Testis (tissue), 3 donors: ENCODE results near the gene EXPH5. TPM values are rescaled to one million over a fixed set of nuclear protein-coding genes. Genes with fewer than 3 reads are reported as not detected.

ENCODE experiments used
- DNase-seq: peaks from one replicate; pipeline ENCODE4 v3.0.0-alpha.2; 2019
- H3K27ac ChIP-seq, 2 donors: fragments of 200-600 bp; sonication (generic); one replicate each; pipeline ENCODE4 v1.5.1; 2019
- H3K27me3 ChIP-seq: fragments of 200-600 bp; sonication (generic); one replicate; pipeline ENCODE4 v1.5.1; 2019
- H3K36me3 ChIP-seq: fragments of 200-600 bp; sonication (generic); one replicate; pipeline ENCODE4 v1.5.1; 2017; ENCODE audit warnings: low read depth; ENCODE audit errors: missing control alignments
- H3K4me1 ChIP-seq: fragments of 200-600 bp; sonication (generic); one replicate; pipeline ENCODE4 v1.5.1; 2019
- H3K4me3 ChIP-seq, 2 donors: fragments of 200-600 bp; sonication (generic); one replicate each; pipeline ENCODE4 v1.5.1; 2017 to 2019
- H3K9me3 ChIP-seq: fragments of 200-600 bp; sonication (generic); one replicate; pipeline ENCODE4 v1.5.1; 2017
- POLR2A ChIP-seq: fragments of 450-650 bp; IDR thresholded peaks from one replicate; pipeline ENCODE4 v1.6.1; 2017; ENCODE audit warnings: antibody characterized with exemption, mild to moderate bottlenecking, moderate library complexity
- WGBS, 2 donors: methylation state at CpG; one replicate each; pipeline ENCODE4 v1.1.5; 2018; 5-methylcytosine and 5-hydroxymethylcytosine counted together
- intact Hi-C: fragments of 100-400 bp; cut with DNase I; formaldehyde crosslinking; loops from one replicate; pipeline ENCODE4 v1.15.1; 2023; ENCODE audit warnings: low total_unique reads
- polyA plus RNA-seq: library from polyadenylated mRNA; stranded (reverse); fragments of 350-450 nt; fragmentation: Illumina TruSeq; extraction: RNeasy Lipid Tissue Mini Kit (QIAGEN cat#74804); gene quantifications from one replicate; pipeline ENCODE4 v1.2.3, GENCODE V29; 2014; ENCODE audit warnings: low read depth, low replicate concordance; ENCODE audit not compliant: insufficient read depth
- total RNA-seq, 2 donors: library from RNA; depleted of rRNA; stranded (reverse); fragments of >200 nt; gene quantifications; one replicate each; pipeline ENCODE4 v1.2.3, GENCODE V29; 2016
- TF ChIP-seq, protein P1 (sequence below), 3 experiments: fragments of 450-650 bp in 2 of 3; fragments of 200-600 bp in 1 of 3; sonication (generic) in 1 of 3; IDR thresholded peaks; one replicate each; pipeline ENCODE4 v1.5.1; 2016 to 2019; ENCODE audit warnings: antibody characterized with exemption in 3 of 3, mild to moderate bottlenecking in 2 of 3, moderate library complexity in 1 of 3

The EXPH5 gene
- total and polyA plus RNA-seq, 3 donors from 2014 or later = 0.62 to 1.3 (median 0.71) TPM

DNA sequence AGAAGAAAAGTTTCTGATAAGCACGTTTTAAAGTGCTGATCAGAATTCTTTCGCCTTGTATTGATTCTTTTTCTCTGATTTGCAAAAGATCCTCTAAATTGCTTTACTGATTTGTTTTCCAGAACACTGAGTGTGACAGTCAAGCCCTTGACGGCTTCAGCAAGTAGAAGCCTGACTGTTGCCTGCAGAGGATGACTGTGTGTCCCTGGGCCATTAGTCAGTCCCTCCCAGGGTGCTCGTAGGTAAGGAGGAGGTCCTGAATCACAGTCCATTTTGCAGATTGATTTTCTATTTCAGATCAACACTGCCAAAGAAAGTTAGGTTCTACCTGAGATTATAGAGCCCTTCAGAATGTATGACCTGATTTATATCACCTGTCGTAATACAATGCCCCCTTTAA lies 56.8 kb downstream of the EXPH5 start:
- H3K27me3 ChIP-seq = no peaks in the 10 kb centered on the region
- TF ChIP-seq, protein P1, sequence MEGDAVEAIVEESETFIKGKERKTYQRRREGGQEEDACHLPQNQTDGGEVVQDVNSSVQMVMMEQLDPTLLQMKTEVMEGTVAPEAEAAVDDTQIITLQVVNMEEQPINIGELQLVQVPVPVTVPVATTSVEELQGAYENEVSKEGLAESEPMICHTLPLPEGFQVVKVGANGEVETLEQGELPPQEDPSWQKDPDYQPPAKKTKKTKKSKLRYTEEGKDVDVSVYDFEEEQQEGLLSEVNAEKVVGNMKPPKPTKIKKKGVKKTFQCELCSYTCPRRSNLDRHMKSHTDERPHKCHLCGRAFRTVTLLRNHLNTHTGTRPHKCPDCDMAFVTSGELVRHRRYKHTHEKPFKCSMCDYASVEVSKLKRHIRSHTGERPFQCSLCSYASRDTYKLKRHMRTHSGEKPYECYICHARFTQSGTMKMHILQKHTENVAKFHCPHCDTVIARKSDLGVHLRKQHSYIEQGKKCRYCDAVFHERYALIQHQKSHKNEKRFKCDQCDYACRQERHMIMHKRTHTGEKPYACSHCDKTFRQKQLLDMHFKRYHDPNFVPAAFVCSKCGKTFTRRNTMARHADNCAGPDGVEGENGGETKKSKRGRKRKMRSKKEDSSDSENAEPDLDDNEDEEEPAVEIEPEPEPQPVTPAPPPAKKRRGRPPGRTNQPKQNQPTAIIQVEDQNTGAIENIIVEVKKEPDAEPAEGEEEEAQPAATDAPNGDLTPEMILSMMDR (IDR thresholded peaks at IDR 0.05) = no peak
- TF ChIP-seq POLR2A = no peak
- H3K36me3 ChIP-seq = no peaks in the 10 kb centered on the region
- 92 to 97% methylated on average over 5 of the region's 5 CpGs for WGBS, 2 donors
- intact Hi-C loops = no loop called here
- H3K9me3 ChIP-seq = no peaks in the 10 kb centered on the region
- DNase-seq = no peak
- no peak overlapping the region for H3K27ac ChIP-seq
- no peaks in the 10 kb centered on the region for H3K4me1 ChIP-seq
- no peak overlapping the region for H3K4me3 ChIP-seq

DNA sequence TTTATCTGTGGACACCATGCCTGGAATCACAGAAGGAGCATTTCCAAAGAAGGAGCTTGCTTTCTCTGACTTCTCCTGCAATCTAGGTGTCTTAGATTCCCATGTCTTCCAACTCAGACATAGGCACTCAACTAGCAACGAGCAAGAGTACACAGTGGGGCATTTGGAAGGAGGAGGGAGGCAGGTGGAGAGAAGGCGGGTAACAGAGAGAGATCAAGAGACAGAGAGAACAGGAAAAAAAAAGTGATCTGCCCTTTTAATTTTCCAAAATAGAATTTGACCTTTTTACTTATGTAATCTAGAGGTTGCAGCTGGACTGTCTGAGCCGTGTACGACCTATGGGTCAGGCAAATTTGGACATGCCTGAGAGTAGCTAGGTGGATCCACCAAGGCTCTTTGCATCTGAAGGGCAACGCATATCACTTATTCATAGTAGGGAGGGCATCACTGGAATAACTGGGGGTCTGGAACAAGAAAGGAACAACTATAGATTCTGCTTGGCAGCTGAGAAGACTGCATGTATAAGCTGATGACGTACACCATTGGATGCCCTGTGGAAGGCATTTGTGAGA lies 58.1 kb downstream of the EXPH5 start:
- no peaks in the 10 kb centered on the region for H3K4me1 ChIP-seq
- WGBS, 2 donors = 80 to 83% methylated on average over 6 of the region's 6 CpGs
- no peaks in the 10 kb centered on the region for H3K36me3 ChIP-seq
- H3K4me3 ChIP-seq = no peak overlapping the region
- no peaks in the 10 kb centered on the region for H3K27me3 ChIP-seq
- no peak for DNase-seq
- intact Hi-C loops = no loop called here
- H3K9me3 ChIP-seq = no peaks in the 10 kb centered on the region
- no peak for TF ChIP-seq POLR2A
- TF ChIP-seq, protein P1 (IDR thresholded peaks at IDR 0.05) = no peak
- H3K27ac ChIP-seq = no peak overlapping the region

DNA sequence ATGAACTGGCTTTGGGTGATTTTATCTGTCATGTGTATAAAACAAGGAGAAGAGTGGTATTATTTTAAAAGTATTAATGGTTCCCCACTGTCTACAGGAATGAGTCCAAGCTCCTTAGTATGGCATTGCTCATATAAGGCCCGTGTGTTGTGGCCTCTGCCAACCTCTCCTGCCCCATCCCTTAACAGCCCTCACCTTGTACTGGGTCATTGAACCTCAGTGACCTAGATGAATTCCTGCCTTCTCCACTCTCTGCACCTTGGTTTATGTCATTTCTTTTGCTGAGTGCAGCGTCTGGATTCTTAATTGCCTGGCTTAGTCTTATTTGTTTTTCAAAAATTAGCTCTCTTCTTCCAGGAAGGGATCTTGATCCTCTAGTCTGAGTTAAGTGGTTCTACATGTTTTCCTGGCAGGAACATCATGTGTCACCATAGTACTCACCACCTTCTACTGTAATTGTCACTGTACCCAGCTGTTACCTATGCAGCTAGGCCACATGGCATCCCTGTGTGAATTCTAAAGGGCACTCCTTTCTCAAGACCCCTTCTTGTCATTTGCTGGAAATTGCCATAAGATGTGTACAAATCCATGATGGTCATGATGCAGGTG lies 59.2 kb downstream of the EXPH5 start:
- Histone ChIP-seq H3K4me3 (no peak overlapping the region), H3K27ac (no peak overlapping the region), H3K9me3 (no peaks in the 10 kb centered on the region), H3K36me3 (no peaks in the 10 kb centered on the region), H3K27me3 (no peaks in the 10 kb centered on the region), H3K4me1 (no peaks in the 10 kb centered on the region)
- WGBS, 2 donors = 82 to 94% methylated on average over 2 of the region's 2 CpGs
- TF ChIP-seq, protein P1 (IDR thresholded peaks at IDR 0.05) = no peak
- no peak for TF ChIP-seq POLR2A
- no peak for DNase-seq
- intact Hi-C loops = no loop called here

DNA sequence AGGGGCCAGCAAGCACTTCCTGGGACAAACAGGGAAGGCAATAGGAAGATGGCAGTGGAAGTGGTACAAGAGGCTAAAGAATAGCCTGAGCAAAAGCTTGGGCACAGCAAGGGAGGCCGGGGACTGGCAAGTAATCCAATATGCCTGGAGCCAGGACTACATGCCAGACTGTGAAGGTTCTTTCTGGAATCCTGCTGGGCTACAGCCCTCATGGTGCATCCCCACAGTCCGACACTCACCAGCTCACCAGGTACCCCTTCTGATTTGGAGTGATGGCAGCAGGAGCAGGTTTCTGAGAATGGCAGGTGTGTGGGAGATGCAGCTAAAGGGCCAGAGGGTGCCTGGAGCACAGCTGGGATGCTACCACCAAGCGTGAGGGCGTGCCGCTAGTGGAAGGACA lies 63.1 kb downstream of the EXPH5 start:
- Histone ChIP-seq H3K4me3 (no peak overlapping the region), H3K27ac (no peak overlapping the region), H3K36me3 (no peaks in the 10 kb centered on the region), H3K9me3 (no peaks in the 10 kb centered on the region), H3K27me3 (no peaks in the 10 kb centered on the region), H3K4me1 (no peaks in the 10 kb centered on the region)
- WGBS, 2 donors = 87 to 92% methylated on average over 5 of the region's 5 CpGs
- DNase-seq = no peak
- TF ChIP-seq, protein P1 (IDR thresholded peaks at IDR 0.05) = no peak
- TF ChIP-seq POLR2A = no peak
- intact Hi-C loops = no loop called here

DNA sequence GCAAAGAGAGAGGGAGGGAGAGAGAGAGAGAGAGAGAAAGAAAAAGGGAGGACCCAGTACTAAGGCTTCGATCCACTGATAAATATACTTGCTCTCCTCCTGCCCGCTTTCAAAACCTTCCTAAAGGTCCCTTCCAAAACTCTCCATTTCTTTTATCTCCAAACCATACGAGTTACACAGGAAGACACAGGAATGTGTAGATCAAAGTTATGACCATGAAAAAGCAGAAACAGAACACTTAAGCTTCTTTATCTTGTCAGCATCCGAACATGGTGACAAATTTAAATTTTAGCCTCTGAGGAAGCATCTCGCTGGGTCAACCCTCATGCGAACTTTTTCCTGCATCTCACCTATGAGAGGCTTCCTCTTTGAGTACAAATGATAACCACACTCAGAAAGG lies 66.2 kb downstream of the EXPH5 start:
- Histone ChIP-seq H3K27me3 (no peaks in the 10 kb centered on the region), H3K36me3 (no peaks in the 10 kb centered on the region), H3K4me3 (no peak overlapping the region), H3K4me1 (no peaks in the 10 kb centered on the region), H3K9me3 (no peaks in the 10 kb centered on the region), H3K27ac (no peak overlapping the region)
- DNase-seq = no peak
- intact Hi-C loops = no loop called here
- WGBS, 2 donors = 79% methylated on average over 6 of the region's 6 CpGs
- TF ChIP-seq POLR2A = no peak
- TF ChIP-seq, protein P1 (IDR thresholded peaks at IDR 0.05) = no peak
